Tibial nerve (tissue), 4 donors: Measurements from ENCODE around the gene RAD54L2. TPM values are rescaled to one million over a fixed set of nuclear protein-coding genes. Genes with fewer than 3 reads are reported as not detected.
"Not testable (repeated sequence)": the region's sequence is repeated elsewhere in the genome, so short reads cannot be mapped to it uniquely, and the experiment has no call there.

Experiments
- DNase-seq, 2 donors: peaks; one replicate each; pipeline ENCODE4 v3.0.0-alpha.2; 2019; ENCODE audit warnings: low spot score in 2 of 2
- H3K27ac ChIP-seq, 4 donors: fragments of 200-600 bp; sonication (generic) in 3 of 4; one replicate each; pipeline ENCODE4 v1.5.1; 2017 to 2019; ENCODE audit warnings: mild to moderate bottlenecking in 1 of 4
- H3K27me3 ChIP-seq, 2 donors: fragments of 200-600 bp; sonication (generic) in 1 of 2; one replicate each; pipeline versions ENCODE4 v1.5.1 to v1.6.0; 2017 to 2019
- H3K36me3 ChIP-seq, 3 donors: fragments of 200-600 bp; sonication (generic); one replicate each; pipeline ENCODE4 v1.5.1; 2018 to 2019
- H3K4me1 ChIP-seq, 4 donors: fragments of 200-600 bp; sonication (generic) in 3 of 4; one replicate each; pipeline ENCODE4 v1.5.1; 2017 to 2019
- H3K4me3 ChIP-seq, 4 donors: fragments of 200-600 bp; sonication (generic) in 3 of 4; one replicate each; pipeline ENCODE4 v1.5.1; 2017 to 2019; ENCODE audit warnings: mild to moderate bottlenecking in 1 of 4, moderate library complexity in 1 of 4
- H3K9me3 ChIP-seq, 4 donors: fragments of 200-600 bp; sonication (generic) in 3 of 4; one replicate each; pipeline ENCODE4 v1.5.1; 2017 to 2019
- CTCF ChIP-seq, 5 experiments: fragments of 200-600 bp in 3 of 5; fragments of 450-650 bp in 2 of 5; sonication (generic) in 3 of 5; IDR thresholded peaks; one replicate each; pipeline ENCODE4 v1.5.1; 2016 to 2019; ENCODE audit warnings: antibody characterized with exemption in 5 of 5, mild to moderate bottlenecking in 3 of 5, moderate library complexity in 2 of 5
- EP300 ChIP-seq, 2 donors: sonication (generic); formaldehyde crosslinking; IDR thresholded peaks; one replicate each; pipeline ENCODE4 v1.6.1; 2017; ENCODE audit warnings: antibody characterized with exemption in 2 of 2, mild to moderate bottlenecking in 1 of 2
- POLR2A ChIP-seq, 2 donors: fragments of 450-650 bp; IDR thresholded peaks; one replicate each; pipeline ENCODE4 v1.6.1; 2017; ENCODE audit warnings: antibody characterized with exemption in 2 of 2, mild to moderate bottlenecking in 2 of 2, moderate library complexity in 2 of 2
- WGBS, 2 donors: methylation state at CpG; one replicate each; pipeline ENCODE4 v1.1.5; 2018; 5-methylcytosine and 5-hydroxymethylcytosine counted together
- total RNA-seq, 4 donors: library from RNA; depleted of rRNA; stranded (reverse); fragments of >200 nt; gene quantifications; one replicate each; pipeline ENCODE4 v1.1.0, GENCODE V29; 2016

Gene RAD54L2
- total RNA-seq, 4 donors from 2014 or later = 21.0 to 35.8 (median 28.5) TPM

DNA sequence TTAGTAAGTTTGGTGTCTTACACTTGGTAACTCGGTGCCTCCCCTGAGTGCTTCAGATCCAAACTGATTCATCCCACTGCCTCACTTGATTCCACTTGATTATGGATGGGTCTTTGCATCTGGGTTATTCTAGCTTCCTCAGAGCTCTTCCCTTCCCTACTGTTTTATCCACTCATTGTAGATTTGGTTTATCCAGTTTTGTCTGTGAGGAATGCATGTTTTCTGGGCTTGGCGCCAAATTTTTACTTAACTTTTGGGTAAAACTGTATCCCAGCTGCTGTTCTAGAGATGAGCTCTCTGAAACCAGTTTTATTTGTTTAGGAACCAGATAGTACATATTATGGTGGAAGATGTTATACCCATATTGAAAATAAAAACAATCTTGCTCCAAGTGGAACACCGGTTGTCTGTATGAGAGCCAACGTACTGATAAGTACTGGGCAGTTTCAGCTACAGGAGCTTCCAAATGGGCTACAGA, 20.9 kb downstream of the RAD54L2 start:
- Histone ChIP-seq H3K9me3 (no peaks in the 10 kb centered on the region), H3K4me1 (peaks cover 0 to 12% (median 0%) of the 10 kb centered on the region in 4 donors), H3K36me3 (peaks cover 0 to 33% (median 0%) of the 10 kb centered on the region in 3 donors), H3K27ac (no peak overlapping the region), H3K4me3 (no peak overlapping the region), H3K27me3 (no peaks in the 10 kb centered on the region)
- DNase-seq = peak in 1 of 2 donors; percentile 54
- 34 to 69% methylated on average over 4 of the region's 4 CpGs for WGBS, 2 donors
- TF ChIP-seq EP300 (IDR thresholded peaks at IDR 0.05) (no peak), POLR2A (IDR thresholded peaks at IDR 0.05) (no peak), CTCF (IDR thresholded peaks at IDR 0.05) (no peak)

GRCh38 chr3:51559961-51560360, 21.4 kb downstream of the RAD54L2 start:
- TF ChIP-seq POLR2A (IDR thresholded peaks at IDR 0.05) (no peak), EP300 (IDR thresholded peaks at IDR 0.05) (no peak), CTCF (IDR thresholded peaks at IDR 0.05) (no peak)

GRCh38 chr3:51562403-51562802, 23.9 kb downstream of the RAD54L2 start:
- DNase-seq, H3K27ac ChIP-seq, H3K27me3 ChIP-seq, H3K4me3 ChIP-seq, H3K9me3 ChIP-seq: not testable (repeated sequence)
- 97 to 100% methylated on average over 4 of the region's 4 CpGs for WGBS, 2 donors
- peaks cover 0 to 16% (median 0%) of the 10 kb centered on the region in 3 donors for H3K36me3 ChIP-seq
- H3K4me1 ChIP-seq = peaks cover 0 to 20% (median 0%) of the 10 kb centered on the region in 4 donors

More at GRCh38 chr3:51559961-51560360, 21.4 kb downstream of the RAD54L2 start:
- Histone ChIP-seq H3K9me3 (no peaks in the 10 kb centered on the region), H3K27ac (no peak overlapping the region), H3K4me1 (peaks cover 0 to 12% (median 0%) of the 10 kb centered on the region in 4 donors), H3K36me3 (peaks cover 0 to 28% (median 0%) of the 10 kb centered on the region in 3 donors), H3K27me3 (no peaks in the 10 kb centered on the region), H3K4me3 (no peak overlapping the region)
- no peak for DNase-seq

DNA sequence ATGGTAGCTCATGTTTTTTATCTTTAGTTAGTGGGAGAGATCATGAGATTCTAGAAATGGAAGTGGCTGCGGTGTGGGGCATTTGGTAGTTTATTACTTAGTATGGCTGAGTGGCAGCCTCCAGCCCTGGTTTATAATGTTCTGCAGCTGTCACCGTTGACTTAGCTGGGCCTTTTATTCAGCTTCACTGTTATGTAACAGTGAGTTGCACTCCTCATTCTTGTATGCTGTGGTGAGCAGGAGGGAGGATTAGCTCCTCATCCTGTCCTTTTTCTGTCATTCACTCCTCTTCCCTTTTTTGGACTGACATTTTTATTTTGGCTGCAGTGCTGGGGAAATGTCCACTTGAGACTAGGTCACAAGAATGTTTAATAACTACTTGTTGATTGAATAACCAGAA, 29.5 kb downstream of the RAD54L2 start:
- WGBS, 2 donors = 37 to 51% methylated on average over 2 of the region's 2 CpGs
- Histone ChIP-seq H3K4me1 (peaks cover 0 to 29% (median 9%) of the 10 kb centered on the region in 4 donors), H3K9me3 (no peaks in the 10 kb centered on the region), H3K36me3 (peaks cover 0 to 7% (median 0%) of the 10 kb centered on the region in 3 donors), H3K27me3 (no peaks in the 10 kb centered on the region), H3K27ac (no peak overlapping the region), H3K4me3 (no peak overlapping the region)
- TF ChIP-seq CTCF (IDR thresholded peaks at IDR 0.05) = no peak
- TF ChIP-seq EP300 (IDR thresholded peaks at IDR 0.05) = no peak
- TF ChIP-seq POLR2A (IDR thresholded peaks at IDR 0.05) = no peak
- DNase-seq = no peak

GRCh38 chr3:51568996-51569395, 30.5 kb downstream of the RAD54L2 start:
- H3K27me3 ChIP-seq = no peaks in the 10 kb centered on the region
- DNase-seq = no peak
- peaks cover 0 to 15% (median 0%) of the 10 kb centered on the region in 3 donors for H3K36me3 ChIP-seq
- no peak overlapping the region for H3K4me3 ChIP-seq
- no peaks in the 10 kb centered on the region for H3K9me3 ChIP-seq
- H3K4me1 ChIP-seq = peaks cover 0 to 27% (median 9%) of the 10 kb centered on the region in 4 donors
- no peak overlapping the region for H3K27ac ChIP-seq
- TF ChIP-seq CTCF (IDR thresholded peaks at IDR 0.05) (no peak), POLR2A (IDR thresholded peaks at IDR 0.05) (no peak), EP300 (IDR thresholded peaks at IDR 0.05) (no peak)

- Histone ChIP-seq H3K4me3 (no peak overlapping the region), H3K4me1 (peaks cover 0 to 14% (median 0%) of the 10 kb centered on the region in 4 donors), H3K27me3 (no peaks in the 10 kb centered on the region), H3K36me3 (peaks cover 0 to 24% (median 0%) of the 10 kb centered on the region in 3 donors), H3K27ac (no peak overlapping the region), H3K9me3 (no peaks in the 10 kb centered on the region)
- TF ChIP-seq CTCF (IDR thresholded peaks at IDR 0.05) (no peak), POLR2A (IDR thresholded peaks at IDR 0.05) (no peak), EP300 (IDR thresholded peaks at IDR 0.05) (no peak)
- 89 to 95% methylated on average over 4 of the region's 4 CpGs for WGBS, 2 donors
- no peak for DNase-seq
Observed at GRCh38 chr3:51578238-51578637, 39.7 kb downstream of the RAD54L2 start.
